ENCODE measurements around the gene RECQL5.

DNA sequence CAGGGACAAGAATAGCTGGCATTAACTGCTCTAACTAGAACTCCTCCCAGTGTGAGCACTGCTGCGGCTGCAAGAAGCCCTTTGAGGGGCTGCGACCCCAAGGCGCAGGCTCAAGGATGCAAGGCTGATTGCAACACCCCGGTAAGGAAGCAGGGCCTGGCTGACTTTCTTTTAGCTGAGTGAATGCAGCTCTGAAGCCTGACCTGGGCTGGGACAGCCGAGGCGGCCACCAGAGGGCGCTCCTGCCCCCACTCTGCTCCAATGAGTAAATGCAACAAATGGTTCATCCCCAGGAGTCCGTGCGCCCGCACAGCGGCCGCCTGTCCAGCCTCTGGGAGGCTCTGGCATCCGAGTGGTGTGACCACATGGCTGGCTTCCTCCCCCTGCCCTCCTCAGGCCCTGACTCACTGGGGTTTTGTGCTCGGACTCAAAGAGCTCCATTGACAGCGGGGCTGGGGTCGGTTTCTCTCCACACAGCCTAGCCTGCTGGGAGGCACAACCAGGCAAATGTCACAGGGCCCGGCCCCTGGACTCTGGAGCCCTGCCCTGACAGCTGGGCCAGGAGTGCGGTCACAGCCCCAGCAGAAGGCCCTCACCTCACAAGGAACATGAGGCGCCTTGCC is 34.0 kb downstream of the RECQL5 start, which contains the start of gene SMIM5:
- TF ChIP-seq, protein P1, sequence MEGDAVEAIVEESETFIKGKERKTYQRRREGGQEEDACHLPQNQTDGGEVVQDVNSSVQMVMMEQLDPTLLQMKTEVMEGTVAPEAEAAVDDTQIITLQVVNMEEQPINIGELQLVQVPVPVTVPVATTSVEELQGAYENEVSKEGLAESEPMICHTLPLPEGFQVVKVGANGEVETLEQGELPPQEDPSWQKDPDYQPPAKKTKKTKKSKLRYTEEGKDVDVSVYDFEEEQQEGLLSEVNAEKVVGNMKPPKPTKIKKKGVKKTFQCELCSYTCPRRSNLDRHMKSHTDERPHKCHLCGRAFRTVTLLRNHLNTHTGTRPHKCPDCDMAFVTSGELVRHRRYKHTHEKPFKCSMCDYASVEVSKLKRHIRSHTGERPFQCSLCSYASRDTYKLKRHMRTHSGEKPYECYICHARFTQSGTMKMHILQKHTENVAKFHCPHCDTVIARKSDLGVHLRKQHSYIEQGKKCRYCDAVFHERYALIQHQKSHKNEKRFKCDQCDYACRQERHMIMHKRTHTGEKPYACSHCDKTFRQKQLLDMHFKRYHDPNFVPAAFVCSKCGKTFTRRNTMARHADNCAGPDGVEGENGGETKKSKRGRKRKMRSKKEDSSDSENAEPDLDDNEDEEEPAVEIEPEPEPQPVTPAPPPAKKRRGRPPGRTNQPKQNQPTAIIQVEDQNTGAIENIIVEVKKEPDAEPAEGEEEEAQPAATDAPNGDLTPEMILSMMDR (IDR thresholded peaks at IDR 0.05) = peak; percentile 58 to 93 (median 84)
- no peak for TF ChIP-seq POLR2A (IDR thresholded peaks at IDR 0.05)
- no peak for TF ChIP-seq EP300 (IDR thresholded peaks at IDR 0.05)
- TF ChIP-seq POLR2AphosphoS5 (IDR thresholded peaks at IDR 0.05) = peak; percentile 32 to 60 (median 54)

All from sigmoid colon (tissue), 4 donors.